CD4-positive, alpha-beta T cell (primary cell): ENCODE results near the gene PFAS. TPM values are rescaled to one million over a fixed set of nuclear protein-coding genes. Genes with fewer than 3 reads are reported as not detected.

Source experiments
- total RNA-seq, 174 experiments: library from RNA in 2 of 174; stranded (reverse) in 2 of 174; gene quantifications; one replicate each; pipeline ENCODE4 v1.2.3 and lab custom pipeline; 2021 to 2026

PFAS gene
- total RNA-seq, 2 experiments from 2014 or later, result 22.3 to 23.0 TPM

Other genes starting within 250 kb of the PFAS start
- gene GUCY2D, start 246.7 kb upstream of the PFAS start, total RNA-seq, result under 1 TPM in 1 of 2 experiments, not detected in 1; 0.06 TPM
- not detected for gene ALOX15B, start 210.2 kb upstream of the PFAS start, total RNA-seq
- under 1 TPM in 1 of 2 experiments, not detected in 1; 0.41 TPM for gene ALOX12B, start 161.6 kb upstream of the PFAS start, total RNA-seq
- gene ALOXE3, start 130.8 kb upstream of the PFAS start, total RNA-seq, result under 1 TPM; 0.81 to 0.91 TPM
- gene HES7, start 125.2 kb upstream of the PFAS start, total RNA-seq, result under 1 TPM; 0.52 to 0.53 TPM
- gene PER1, start 96.9 kb upstream of the PFAS start, total RNA-seq, result 1,000 to 10,000 TPM; 1,723 to 1,794 TPM
- 100 to 1,000 TPM; 351 to 366 TPM for gene VAMP2, start 86.3 kb upstream of the PFAS start, total RNA-seq
- gene TMEM107, start 72.9 kb upstream of the PFAS start, total RNA-seq, result 10 to 100 TPM; 12.2 to 12.9 TPM
- 1 to 10 TPM; 6.1 to 6.4 TPM for gene BORCS6, start 59.1 kb upstream of the PFAS start, total RNA-seq
- gene AURKB, start 38.7 kb upstream of the PFAS start, total RNA-seq, result 1 to 10 TPM in 1 of 2 experiments, under 1 TPM in 1; 0.56 to 1.4 TPM
- gene CTC1, start 1.2 kb upstream of the PFAS start, total RNA-seq, result 100 to 1,000 TPM; 259 to 269 TPM
- 10 to 100 TPM; 23.1 to 24.6 TPM for gene RANGRF, start 39.4 kb downstream of the PFAS start, total RNA-seq
- gene SLC25A35, start 46.1 kb downstream of the PFAS start, total RNA-seq, result 1 to 10 TPM; 3.6 to 4.1 TPM
- not detected for gene ARHGEF15, start 61.0 kb downstream of the PFAS start, total RNA-seq
- gene ODF4, start 90.6 kb downstream of the PFAS start, total RNA-seq, result not detected
- gene RPL26, start 133.9 kb downstream of the PFAS start, total RNA-seq, result 1,000 to 10,000 TPM; 2,959 to 3,104 TPM
- gene RNF222, start 148.5 kb downstream of the PFAS start, total RNA-seq, result 1 to 10 TPM; 1.2 TPM
- 100 to 1,000 TPM; 300 to 313 TPM for gene NDEL1, start 186.6 kb downstream of the PFAS start, total RNA-seq